Ramos (cell line): ENCODE data around the gene DNAH7.

Experiments
- in situ Hi-C: fragments of 300-500 bp; cut with MboI; formaldehyde crosslinking; loops from one replicate; pipeline ENCODE4 v1.14.3; 2022; ENCODE audit warnings: low sequenced_read_pairs; ENCODE audit not compliant: unreplicated experiment

Gene DNAH7

DNA sequence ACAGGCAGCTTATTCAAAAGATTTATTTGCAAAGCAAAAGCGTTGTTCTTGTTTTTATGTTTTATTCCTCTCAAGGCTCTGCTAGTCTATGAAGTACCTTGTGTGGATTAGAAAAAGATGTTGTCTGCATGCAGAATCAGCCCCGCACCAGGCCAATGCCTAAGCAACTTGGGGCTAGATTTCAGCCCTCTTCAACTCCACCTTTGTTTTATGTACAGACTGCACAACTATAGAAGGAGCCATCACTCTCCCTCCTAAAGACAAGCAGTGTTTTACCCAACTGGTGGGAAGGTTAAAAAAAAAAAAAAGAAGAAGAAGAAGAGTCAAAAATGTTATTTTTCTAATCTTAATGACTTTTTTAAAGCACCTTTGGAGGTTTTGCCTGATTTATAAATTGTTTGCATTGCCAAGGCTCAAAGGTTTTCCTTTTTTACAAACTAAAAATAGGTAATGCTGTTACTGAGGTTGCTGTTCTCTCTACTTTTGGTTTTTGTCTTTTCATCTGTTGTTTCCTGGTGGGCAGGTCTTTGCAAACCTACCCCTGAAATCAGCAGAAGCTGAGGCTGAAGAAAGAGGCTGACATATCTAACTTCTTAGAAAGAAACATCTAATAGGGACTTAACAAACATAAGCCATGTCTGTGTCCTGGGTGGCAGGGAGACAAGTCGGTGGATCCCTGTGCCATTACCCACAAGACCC lies 247.6 kb downstream of the DNAH7 start:
- in situ Hi-C loops, result no loop called here

DNA sequence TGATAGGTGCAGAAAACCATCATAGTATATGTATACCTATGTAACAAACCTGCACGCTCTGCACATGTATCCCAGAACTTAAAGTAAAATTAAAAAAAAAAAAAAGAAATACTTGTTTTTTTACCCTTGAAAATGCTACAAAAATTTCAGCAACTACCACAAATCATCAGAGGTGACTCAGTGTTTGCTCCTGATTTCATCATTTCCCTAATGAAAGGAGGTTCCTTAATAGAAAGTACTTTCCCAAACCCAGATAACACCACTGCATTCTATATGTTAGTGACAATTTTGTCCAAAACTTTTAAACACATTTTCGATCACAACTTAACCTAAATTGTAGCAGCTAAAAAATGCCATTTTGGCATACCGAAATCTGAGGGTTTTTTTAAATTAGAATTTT lies 248.3 kb downstream of the DNAH7 start:
- in situ Hi-C loops, result no loop called here

DNA sequence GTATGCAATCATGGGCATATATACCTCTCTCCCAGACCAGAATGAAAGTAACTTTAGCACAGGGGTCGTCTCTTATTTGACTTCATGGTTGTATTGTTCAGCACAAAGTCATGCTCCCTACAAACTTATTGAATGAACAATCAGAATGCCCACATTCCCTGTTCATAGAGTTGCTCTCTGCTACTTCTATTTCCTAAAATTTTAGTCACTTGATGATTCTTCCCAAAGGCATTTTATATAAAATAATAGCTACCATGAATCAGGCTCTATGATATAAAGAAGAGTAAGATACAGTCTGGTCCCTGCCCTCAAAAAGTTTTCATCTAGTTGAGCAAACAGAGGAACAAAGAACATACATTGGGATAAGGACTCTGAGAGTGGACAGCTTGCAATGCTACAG lies 249.4 kb downstream of the DNAH7 start:
- in situ Hi-C loops, result no loop called here

DNA sequence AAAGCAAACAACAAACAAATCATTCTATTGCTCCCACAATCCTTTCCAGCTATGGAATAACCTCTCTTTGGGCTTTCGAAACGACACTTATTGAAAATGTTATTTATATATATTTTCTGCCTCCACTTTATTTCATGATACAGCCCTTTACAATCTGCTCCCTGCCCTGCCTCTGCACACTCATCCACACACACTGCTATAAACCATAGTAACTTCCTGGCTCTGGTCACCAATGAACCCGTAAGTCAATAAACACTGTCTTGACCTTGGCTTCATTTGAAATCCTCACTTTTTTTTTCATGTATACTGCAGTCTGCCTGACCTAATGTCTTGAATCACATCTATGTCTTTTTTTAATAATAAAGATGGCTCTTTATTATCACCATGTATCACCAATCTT lies 250.1 kb downstream of the DNAH7 start:
- in situ Hi-C loops, result no loop called here

DNA sequence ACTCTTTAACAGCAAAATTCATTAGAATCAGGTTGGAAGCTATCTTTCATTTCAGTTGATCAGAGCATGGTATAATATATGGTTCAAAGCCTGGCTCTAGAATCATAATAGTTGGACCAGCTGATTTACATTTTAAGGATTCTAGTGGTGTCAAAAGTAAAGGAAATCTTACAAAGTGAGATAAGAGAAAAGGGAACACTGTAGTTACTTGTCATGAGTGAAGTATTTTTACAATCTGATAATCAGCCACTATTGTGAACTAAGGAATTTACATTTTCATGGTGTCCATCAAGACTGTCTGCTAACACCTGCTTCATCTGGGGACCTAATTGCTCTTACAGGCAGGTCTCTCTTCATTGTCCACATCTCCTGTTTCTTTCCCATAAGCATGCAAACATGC lies 250.5 kb downstream of the DNAH7 start:
- in situ Hi-C loops, result no loop called here

DNA sequence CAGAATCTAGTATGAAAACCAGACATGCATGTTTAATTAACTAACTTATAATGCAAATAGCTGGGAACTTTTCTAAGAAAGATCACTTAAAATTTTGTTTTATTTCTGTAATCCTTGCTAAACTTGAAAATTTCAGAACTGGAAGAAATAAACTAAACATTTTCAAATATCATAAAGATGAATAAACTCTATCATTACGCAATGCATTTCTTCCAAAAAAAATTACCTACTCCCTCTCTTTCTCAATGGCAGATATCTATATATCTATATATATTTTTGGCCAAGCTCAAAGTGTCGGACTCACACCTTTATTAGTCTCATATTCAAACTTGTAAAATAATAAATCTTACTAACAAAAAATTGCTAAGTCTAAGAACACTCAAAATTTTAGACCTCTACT lies 253.6 kb downstream of the DNAH7 start:
- in situ Hi-C loops, result no loop called here

DNA sequence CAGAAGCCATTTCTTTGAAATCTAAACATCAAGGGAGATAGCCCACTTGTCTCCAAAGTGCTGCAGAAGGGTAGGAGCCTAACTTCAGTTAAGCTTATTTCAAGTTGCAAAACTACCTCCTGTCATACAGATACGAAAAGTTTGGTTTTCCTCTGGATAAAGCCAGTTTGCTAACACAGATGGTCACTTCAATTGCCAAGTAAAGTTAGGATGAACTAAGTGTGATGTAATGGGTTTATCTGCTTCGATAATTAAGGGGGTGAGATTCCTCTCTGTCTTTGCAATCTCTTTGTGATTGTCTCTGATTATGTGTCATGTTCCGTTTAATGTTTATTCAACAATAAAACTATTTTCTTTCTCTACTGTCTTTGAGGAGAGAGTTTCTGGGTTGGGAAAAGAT lies 255.2 kb downstream of the DNAH7 start:
- in situ Hi-C loops, result no loop called here

DNA sequence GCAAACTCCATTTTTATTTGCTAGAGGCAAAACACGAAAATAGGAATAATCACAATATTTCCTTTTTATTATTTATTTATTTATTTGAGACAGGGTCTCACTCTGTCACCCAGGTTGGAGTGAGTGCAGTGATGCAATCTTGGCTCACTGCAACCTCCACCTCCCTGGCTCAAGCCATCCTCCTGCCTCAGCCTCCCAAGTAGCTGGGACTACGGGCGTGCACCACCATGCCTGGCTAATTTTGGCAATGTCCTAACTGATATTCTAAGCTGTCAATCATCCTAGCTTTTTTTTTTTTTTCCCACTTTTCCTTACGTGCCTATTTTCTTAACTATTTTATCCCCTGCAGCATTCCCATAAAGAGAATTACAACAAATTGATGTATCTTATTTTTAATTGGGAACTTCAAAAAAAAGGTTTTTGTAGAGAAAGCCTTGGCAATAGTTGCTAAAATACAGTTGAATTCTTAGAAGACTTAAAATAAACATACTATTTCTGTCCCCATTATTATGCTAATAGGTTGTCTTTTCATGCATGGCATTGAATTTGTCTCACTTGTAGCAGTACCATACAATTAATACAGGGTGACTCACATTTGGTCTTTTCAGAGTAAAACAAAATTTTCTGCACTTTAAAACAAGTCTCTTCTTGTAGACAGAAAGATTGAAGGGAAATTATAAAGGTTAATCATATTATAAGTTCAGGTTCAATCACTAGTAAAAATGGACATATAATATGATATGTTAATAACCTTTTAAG lies 258.1 kb downstream of the DNAH7 start:
- in situ Hi-C loops, result no loop called here

DNA sequence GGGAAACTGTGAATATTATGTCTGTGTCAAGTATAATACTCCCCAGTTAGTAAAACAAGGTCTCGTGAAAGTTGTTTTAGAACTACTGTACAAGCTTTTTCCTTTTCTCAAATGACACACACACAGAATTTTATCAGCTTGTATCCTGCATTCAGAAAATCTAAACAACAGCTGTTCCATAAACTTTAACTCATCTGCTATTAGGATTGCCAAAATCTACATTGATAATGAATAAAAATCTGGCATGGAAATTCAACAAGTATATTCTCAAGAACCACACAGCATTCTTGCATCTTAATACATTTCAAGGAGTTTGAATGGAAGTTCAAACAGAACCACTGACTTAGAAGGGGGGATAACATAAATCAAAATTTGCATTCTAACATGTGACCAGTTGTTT lies 260.4 kb downstream of the DNAH7 start:
- in situ Hi-C loops, result no loop called here

DNA sequence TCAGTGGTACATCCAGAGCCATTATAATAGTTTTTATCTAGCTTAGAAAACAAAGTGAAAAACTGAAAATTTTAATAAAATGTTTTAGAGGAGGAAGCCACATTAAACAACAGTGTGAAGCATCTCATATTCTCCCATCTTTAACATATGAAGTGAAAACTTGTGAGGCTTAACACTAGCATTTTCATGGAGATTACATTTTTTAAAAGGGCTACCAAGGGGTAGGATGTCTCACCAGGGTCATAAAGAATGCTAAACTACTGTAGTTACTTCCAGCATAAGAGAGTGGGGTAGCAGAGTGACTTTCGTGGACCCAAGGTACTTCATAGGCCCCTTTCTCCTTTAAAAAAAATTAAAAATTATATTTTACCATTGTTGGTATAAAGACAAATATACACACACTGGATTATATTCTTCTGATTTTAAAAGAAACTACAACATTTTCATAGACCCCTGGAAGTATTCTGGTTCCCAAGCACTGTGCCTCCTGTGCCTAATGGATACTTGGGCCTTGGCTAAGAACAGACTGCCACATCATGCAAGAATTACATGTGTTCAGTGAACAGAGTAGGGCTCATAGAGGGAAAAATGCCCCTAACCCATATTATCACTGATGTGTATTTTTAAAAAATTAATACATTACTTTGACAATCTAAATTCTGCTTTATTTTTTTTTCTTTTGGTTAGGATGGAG lies 263.2 kb downstream of the DNAH7 start:
- in situ Hi-C loops, result no loop called here

DNA sequence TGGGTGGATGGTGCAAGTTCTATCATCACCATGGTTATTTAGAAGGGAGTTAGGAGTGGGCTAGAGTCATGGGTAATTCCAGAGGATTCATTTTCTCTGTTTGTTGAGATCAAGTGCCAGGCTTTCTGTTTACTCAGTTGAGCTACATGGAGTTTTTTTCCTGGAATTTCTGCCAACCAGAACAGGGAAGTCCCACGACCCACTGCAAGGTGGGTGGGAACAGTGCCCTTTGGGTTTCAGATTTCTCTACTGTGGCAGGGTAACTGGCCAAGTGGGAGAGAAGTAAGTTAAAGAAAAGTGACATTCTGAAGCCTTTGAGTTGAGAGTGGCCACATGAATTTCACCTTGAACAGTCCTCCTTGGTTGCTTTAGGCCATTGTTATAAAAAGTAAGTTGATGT lies 272.8 kb downstream of the DNAH7 start:
- in situ Hi-C loops, result no loop called here

DNA sequence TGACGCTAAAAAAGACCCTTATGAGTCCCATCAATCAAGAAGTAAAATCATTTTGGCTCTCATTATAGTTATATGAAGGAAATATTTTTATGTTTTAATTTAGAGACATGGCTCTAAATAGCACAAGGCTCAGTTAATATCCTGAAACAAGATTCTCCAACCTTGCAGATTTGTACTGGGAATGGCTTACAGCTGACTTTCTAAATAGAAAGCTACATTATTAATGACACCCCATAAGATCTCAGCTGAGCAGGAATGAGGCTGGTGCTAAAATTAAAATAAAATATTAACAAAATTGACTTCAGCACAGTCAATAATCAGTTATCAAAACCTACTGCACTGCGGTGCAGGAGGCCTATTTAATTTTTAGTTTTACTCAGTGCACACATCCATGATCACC lies 274.8 kb downstream of the DNAH7 start:
- in situ Hi-C loops, result no loop called here

DNA sequence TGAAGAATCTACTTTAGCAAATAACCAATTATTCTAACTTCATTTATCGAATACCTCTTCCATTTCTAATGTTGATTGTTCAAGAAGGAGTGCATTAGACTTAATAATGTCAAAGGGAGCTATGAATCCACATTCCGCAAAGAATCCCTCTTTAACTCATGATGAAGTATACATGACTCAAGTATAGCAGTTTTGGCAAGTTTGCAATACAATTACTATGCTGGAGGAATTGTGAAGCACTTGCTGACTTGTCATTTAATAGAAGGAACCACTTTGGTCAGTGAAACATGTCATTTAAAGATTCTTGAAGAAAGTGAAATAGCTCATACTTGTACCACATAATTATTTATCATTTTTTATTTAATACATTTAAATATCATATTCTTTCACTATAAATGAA lies 286.5 kb downstream of the DNAH7 start:
- in situ Hi-C loops, result no loop called here

DNA sequence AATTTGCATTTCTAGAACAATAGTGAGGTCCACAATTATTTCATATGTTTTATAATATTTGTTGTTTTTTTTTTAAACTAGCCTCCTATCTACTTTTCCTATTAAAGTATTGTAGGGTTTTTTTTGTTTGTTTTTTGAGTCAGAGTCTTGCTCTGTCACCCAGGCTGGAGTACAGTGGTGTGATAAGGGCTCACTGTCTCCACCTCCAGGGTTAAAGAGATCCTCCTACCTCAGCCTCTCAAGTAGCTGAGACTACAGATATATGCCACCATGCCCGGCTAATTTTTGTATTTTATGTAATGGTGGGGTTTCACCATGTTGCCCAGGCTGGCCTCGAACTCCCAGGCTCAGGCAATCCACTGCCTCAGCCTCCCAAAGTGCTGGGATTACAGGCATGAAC lies 289.1 kb downstream of the DNAH7 start:
- in situ Hi-C loops, result no loop called here

DNA sequence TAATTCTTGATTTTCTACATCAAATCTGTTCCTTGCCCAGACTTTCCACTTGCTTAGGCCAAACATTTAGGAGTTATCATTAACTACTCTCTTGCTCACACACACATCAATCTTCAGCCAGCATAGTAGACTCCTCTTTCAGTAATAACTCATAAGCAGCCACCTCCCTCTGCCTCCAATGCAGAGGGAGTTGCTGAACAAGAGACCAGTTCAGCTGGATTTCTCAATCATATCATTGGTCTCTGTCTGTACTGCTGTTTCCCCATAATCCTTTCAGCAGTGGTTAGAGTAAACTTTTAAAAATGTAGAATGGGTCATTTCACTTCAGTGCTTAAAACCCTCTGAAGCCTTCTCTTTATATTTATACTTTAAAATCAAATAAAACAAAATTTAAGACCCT lies 298.7 kb downstream of the DNAH7 start:
- in situ Hi-C loops, result no loop called here

DNA sequence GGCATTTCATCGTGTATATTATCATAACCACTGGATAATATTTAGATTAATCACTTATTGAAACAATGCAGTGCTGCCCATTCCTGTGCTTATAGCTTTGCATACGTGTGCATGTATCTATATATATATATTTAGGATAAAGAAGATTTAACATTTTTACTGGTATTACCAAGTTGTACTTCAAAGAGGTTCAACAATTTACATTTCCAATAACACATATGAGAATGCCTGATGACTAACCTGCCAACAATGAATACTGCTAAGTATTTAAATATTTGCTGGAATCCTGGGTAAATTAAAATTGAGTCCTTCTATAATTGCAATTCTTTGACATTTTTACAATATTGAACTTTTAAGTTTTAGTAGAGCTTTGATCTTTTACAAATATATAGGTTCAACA lies 300.2 kb downstream of the DNAH7 start:
- in situ Hi-C loops, result no loop called here

DNA sequence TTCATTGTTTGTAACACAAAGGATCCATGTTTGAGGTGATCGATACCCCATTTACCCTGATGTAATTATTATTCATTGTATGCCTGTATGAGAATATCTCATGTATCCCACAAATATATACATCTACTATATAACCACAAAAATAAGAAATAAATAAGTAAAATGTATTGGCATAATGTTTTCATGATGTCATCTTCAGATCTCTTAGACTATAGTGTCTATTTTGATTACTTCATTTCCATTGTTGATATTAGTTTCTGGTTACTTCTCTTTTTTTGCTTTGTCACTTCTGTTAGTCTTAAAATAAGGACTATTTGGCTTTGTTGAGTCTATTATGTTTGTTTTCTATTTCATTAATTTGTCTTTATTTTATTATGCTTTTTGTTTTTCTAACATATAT lies 301.9 kb downstream of the DNAH7 start:
- in situ Hi-C loops, result no loop called here

DNA sequence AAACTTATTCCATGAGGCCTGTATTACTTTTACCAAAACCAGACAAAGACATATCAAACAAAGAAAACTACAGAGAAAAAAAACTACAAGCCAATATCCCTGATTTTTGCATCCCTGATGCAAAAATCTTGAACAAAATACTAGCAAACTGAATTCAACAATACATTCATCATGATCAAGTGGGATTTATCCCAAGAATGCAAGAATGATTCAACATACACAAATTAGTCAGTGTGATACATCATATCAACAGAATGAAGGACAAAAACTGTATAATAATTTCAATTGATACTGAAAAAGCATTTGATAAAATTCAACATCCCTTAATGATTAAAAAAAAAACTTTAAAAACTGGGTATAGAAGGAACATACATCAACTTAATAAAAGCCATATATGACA lies 304.8 kb downstream of the DNAH7 start:
- in situ Hi-C loops, result no loop called here

DNA sequence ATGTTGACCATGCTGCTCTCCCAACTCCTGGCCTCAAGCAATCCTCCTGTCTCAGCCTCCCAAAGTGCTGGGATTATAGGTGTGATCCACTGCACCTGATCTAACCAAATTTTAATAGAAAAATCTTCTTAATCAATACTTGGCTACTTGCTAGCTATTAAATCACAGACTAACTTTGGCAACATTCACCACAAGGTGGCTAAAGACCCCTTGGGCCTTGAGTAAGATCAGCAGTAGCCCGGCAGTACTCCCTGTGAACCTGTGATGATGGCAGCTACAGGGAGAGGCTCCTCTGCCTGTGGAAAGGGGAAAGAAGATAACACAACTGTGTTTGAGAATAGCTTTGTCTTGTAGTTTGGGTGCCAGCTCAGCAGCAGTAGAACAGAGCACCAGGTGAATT lies 308.8 kb downstream of the DNAH7 start:
- in situ Hi-C loops, result no loop called here

DNA sequence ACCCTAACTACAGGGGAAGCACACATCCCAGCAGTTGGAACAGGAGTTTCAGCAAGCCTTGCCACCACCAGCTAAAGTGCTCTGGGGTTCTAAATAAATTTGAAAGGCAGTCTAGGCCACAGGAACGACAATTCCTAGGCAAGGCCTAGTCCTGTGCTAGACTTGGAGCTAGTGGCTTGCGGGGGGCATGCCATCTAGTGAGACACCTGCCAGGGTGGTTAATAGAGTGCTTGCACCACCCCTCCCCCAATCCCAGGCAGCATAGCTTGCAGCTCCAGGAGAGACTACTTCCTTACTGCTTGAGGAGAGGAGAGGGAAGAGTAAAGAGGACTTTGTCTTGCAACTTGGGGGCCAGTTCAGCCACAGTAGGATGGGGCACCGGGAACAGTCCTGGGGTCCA lies 309.8 kb downstream of the DNAH7 start:
- in situ Hi-C loops, result no loop called here

DNA sequence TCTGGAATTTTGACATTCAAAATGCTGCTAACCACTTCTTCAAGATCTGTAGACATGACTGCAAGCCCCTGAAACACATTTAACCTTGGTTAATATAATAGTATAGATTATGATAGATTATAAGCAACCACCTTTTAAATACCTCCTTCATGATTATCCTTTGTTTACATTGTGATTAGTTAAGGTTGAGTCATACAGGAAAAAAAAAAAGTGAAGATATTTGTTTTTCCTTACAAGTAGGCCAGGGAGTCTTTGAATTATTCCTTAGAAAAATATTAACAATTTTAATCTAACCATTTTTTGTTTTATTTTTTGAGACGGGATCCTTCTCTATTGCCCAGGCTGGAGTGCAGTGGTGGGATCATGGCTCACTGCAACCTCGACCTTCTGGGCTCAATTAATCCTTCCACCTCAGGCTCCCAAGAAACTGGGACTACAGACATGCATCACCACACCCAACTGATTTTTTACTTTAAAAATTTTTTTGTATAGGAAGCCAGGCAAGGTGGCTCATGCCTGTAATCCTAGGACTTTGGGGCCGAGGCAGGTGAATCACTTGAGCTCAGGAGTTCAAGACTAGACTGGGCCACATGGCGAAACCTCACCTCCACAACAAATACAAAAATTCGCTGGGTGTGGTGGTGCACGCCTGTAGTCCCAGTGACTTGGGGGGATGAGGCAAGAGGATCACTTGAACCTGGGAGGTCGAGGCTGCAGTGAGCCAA lies 312.3 kb downstream of the DNAH7 start:
- in situ Hi-C loops, result no loop called here
